ENCODE measurements around the gene IFT80.

- no peak for TF ChIP-seq USF2 (IDR thresholded peaks at IDR 0.05; ENCODE audit: borderline replicate concordance, low read depth, low read length)
- TF ChIP-seq RXRA (IDR thresholded peaks at IDR 0.05; ENCODE audit: borderline replicate concordance, low read depth): no peak
- TF ChIP-seq CTCF (IDR thresholded peaks at IDR 0.05): no peak
- no peak for TF ChIP-seq RCOR1 (IDR thresholded peaks at IDR 0.05; ENCODE audit: low read length)
- TF ChIP-seq EP300 (IDR thresholded peaks at IDR 0.05; ENCODE audit: borderline replicate concordance in 1 of 2, low read depth in 1 of 2, low read length in 1 of 2): no peak
- no peak for TF ChIP-seq RAD21 (IDR thresholded peaks at IDR 0.05; ENCODE audit: low read length)
- TF ChIP-seq FOXJ3 (CRISPR knock-in tag; IDR thresholded peaks at IDR 0.05): no peak
- TF ChIP-seq GABPA (IDR thresholded peaks at IDR 0.05; ENCODE audit: low read depth): no peak
- TF ChIP-seq REST (IDR thresholded peaks at IDR 0.05; ENCODE audit: low read depth, low read length): no peak
- no peak for TF ChIP-seq NFIC (IDR thresholded peaks at IDR 0.05; ENCODE audit: borderline replicate concordance)
- no peak; the same call in 1 of the 2 replicates for TF ChIP-seq POLR2AphosphoS5 (IDR thresholded peaks at IDR 0.05; ENCODE audit: low read depth, low read length)
- TF ChIP-seq CHD2 (IDR thresholded peaks at IDR 0.05; ENCODE audit: low read length, partially characterized antibody): no peak
- no peak for TF ChIP-seq TCF12 (IDR thresholded peaks at IDR 0.05)
- no peak for TF ChIP-seq IRF3 (IDR thresholded peaks at IDR 0.05; ENCODE audit: low read depth, low read length)
Observed at GRCh38 chr3:160427832-160428424, 28.9 kb upstream of the IFT80 start.
